Ascending aorta (tissue), 2 donors: ENCODE data around the gene FBXL13. TPM values are rescaled to one million over a fixed set of nuclear protein-coding genes. Genes with fewer than 3 reads are reported as not detected.
A peak's percentile ranks its signal among the peaks of the same experiment; 100 is the strongest.

Experiments
- DNase-seq, 2 donors: peaks; one replicate each; pipeline ENCODE4 v3.0.0-alpha.2; 2019; ENCODE audit warnings: low spot score in 2 of 2
- H3K27ac ChIP-seq, 2 donors: fragments of 200-600 bp; sonication (generic); one replicate each; pipeline ENCODE4 v1.5.1; 2016 to 2017; ENCODE audit warnings: mild to moderate bottlenecking in 1 of 2
- H3K27me3 ChIP-seq: fragments of 200-600 bp; sonication (generic); one replicate; pipeline ENCODE4 v1.5.1; 2017
- H3K36me3 ChIP-seq, 2 donors: fragments of 200-600 bp; sonication (generic); one replicate each; pipeline ENCODE4 v1.5.1; 2016
- H3K4me1 ChIP-seq, 2 donors: fragments of 200-600 bp; sonication (generic); one replicate each; pipeline ENCODE4 v1.5.1; 2016 to 2017; ENCODE audit warnings: mild to moderate bottlenecking in 1 of 2
- H3K4me3 ChIP-seq, 2 donors: fragments of 200-600 bp; sonication (generic); one replicate each; pipeline ENCODE4 v1.5.1; 2016 to 2017; ENCODE audit warnings: mild to moderate bottlenecking in 1 of 2
- H3K9me3 ChIP-seq, 2 donors: fragments of 200-600 bp; sonication (generic); one replicate each; pipeline ENCODE4 v1.5.1; 2016
- intact Hi-C: fragments of 100-400 bp; cut with DNase I; formaldehyde crosslinking; loops from one replicate; pipeline ENCODE4 v1.15.1; 2023
- total RNA-seq: library from RNA; depleted of rRNA; stranded (reverse); fragments of >200 nt; gene quantifications from one replicate; pipeline ENCODE4 v1.1.0, GENCODE V29; 2016
- TF ChIP-seq, protein P1 (sequence below), 3 experiments: fragments of 200-600 bp in 2 of 3; fragments of 450-650 bp in 1 of 3; sonication (generic) in 2 of 3; IDR thresholded peaks; one replicate each; pipeline ENCODE4 v1.5.1; 2016 to 2019; ENCODE audit warnings: antibody characterized with exemption in 3 of 3, mild to moderate bottlenecking in 1 of 3, moderate library complexity in 1 of 3

The FBXL13 gene
- 0.75 TPM for total RNA-seq

DNA sequence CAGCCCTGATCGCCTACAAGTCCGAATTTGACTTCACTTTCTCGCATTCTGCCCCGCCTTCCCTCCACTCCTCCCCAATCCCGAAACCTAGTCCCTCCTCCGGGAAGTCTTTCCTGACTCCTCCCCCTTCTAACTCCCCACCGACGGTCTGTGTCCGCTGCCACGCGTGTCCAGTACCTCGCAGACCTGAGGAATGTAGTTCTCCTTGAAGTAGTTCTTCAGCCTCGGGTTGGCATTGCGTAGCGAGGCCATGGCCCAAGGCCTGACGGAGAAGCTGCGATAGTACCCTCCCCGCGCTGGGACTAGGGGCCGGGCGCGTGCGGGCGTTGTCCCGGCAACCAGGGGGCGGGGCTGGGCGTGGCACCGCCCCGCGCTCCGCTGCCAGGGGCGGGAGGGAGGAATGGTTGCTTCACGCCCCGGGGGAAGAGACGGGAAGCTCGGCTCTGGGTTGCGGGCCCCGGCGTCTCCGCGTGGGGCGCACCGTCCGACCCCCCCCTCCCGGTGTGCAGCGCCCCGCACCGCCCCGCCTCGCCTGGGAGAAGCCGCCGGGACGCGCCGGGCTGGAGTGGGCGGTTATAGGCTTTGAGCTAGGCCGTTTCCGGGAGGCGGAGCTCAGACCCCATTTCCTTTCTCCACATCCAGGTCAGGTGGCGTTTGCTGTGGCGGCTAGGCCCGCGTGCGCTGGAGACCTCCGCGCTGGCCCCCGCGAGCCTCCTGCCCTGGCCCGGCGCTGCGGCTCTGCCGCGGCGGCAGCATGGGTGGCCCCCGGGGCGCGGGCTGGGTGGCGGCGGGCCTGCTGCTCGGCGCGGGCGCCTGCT, at the start of gene FBXL13, which contains the start of gene ARMC10:
Gene FBXL13 (minus strand): TSS at position 278 of the 818 bp plus-strand sequence.
Gene ARMC10 (plus strand): TSS at position 622 of the 818 bp plus-strand sequence. CDS start 133 bp downstream, at position 755.
- Histone ChIP-seq H3K4me3 (peak within 1 kb of the TSS; percentile 81 to 92), H3K27ac (peak within 1 kb of the TSS; percentile 93 to 97), H3K27me3 (no peaks in the 10 kb centered on the region), H3K36me3 (no peaks in the 10 kb centered on the region), H3K4me1 (peaks cover 0 to 13% of the 10 kb centered on the region in 2 donors), H3K9me3 (no peaks in the 10 kb centered on the region)
- peak; percentile 55 to 95 for DNase-seq
- TF ChIP-seq, protein P1, sequence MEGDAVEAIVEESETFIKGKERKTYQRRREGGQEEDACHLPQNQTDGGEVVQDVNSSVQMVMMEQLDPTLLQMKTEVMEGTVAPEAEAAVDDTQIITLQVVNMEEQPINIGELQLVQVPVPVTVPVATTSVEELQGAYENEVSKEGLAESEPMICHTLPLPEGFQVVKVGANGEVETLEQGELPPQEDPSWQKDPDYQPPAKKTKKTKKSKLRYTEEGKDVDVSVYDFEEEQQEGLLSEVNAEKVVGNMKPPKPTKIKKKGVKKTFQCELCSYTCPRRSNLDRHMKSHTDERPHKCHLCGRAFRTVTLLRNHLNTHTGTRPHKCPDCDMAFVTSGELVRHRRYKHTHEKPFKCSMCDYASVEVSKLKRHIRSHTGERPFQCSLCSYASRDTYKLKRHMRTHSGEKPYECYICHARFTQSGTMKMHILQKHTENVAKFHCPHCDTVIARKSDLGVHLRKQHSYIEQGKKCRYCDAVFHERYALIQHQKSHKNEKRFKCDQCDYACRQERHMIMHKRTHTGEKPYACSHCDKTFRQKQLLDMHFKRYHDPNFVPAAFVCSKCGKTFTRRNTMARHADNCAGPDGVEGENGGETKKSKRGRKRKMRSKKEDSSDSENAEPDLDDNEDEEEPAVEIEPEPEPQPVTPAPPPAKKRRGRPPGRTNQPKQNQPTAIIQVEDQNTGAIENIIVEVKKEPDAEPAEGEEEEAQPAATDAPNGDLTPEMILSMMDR (IDR thresholded peaks at IDR 0.05) = peak; percentile 19 to 48 (median 41)
- intact Hi-C loops = loop anchor here (1.0 to 5.0 kb wide), 4 partner anchors 75 to 327 kb away; partner anchors contain the start of genes FAM185A and NAPEPLD

DNA sequence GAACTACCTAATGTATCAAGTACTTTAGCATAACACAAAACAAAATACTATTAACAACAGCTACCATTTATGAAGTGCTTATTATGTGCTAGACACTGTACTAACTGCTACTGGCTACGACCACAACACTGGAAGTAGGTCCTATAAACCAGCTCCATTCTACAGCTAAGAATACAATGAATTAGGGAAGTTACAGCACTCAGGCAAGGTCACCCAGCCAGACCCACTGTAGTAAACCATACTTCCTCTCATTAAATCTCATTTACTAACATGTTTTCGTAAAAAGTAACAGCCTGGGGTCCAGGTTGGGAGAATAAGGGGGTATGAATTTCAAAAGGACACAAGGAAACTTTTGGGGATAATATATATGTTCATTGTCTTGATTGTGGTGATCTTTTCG, 48.9 kb upstream of the FBXL13 start:
- no peak for DNase-seq
- Histone ChIP-seq H3K4me1 (peaks cover 0 to 16% of the 10 kb centered on the region in 2 donors), H3K9me3 (no peaks in the 10 kb centered on the region), H3K36me3 (peaks cover 2 to 10% of the 10 kb centered on the region in 2 donors), H3K27me3 (no peaks in the 10 kb centered on the region), H3K27ac (no peak overlapping the region), H3K4me3 (no peak overlapping the region)
- TF ChIP-seq, protein P1 (IDR thresholded peaks at IDR 0.05) = no peak
- intact Hi-C loops = no loop called here

DNA sequence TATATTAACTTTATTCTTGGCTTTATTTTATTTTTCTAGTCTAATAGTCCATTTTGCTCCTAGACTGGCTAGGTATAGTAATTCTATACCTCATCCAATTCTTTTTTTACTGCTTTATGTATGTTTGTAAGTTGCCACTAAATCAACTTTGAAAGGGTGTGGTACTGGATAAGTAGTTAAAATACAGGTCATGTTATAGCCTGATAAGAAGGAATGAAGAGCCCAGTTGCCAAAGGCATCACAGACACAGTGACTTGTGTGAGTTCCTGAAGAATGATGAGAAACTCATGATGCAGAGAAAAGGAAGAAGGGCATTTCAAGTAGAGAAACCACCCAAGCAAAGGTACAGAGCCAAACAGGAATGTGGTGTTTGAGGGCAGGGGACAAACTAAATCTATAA, 47.0 kb upstream of the FBXL13 start:
- TF ChIP-seq, protein P1 (IDR thresholded peaks at IDR 0.05) = no peak
- Histone ChIP-seq H3K4me1 (peaks cover 0 to 16% of the 10 kb centered on the region in 2 donors), H3K27me3 (no peaks in the 10 kb centered on the region), H3K4me3 (no peak overlapping the region), H3K36me3 (peaks cover 0 to 13% of the 10 kb centered on the region in 2 donors), H3K27ac (peak overlapping the region; percentile 56 to 71), H3K9me3 (no peaks in the 10 kb centered on the region)
- no peak for DNase-seq
- intact Hi-C loops = no loop called here

GRCh38 chr7:103120362-103120761, 45.8 kb upstream of the FBXL13 start:
- no peak for DNase-seq
- H3K4me3 ChIP-seq = no peak overlapping the region
- H3K9me3 ChIP-seq = no peaks in the 10 kb centered on the region
- no peaks in the 10 kb centered on the region for H3K27me3 ChIP-seq
- peaks cover 0 to 14% of the 10 kb centered on the region in 2 donors for H3K36me3 ChIP-seq
- TF ChIP-seq, protein P1 (IDR thresholded peaks at IDR 0.05) = no peak
- intact Hi-C loops = no loop called here
- H3K27ac ChIP-seq = peak overlapping the region; percentile 62 to 71
- H3K4me1 ChIP-seq = peaks cover 0 to 16% of the 10 kb centered on the region in 2 donors

DNA sequence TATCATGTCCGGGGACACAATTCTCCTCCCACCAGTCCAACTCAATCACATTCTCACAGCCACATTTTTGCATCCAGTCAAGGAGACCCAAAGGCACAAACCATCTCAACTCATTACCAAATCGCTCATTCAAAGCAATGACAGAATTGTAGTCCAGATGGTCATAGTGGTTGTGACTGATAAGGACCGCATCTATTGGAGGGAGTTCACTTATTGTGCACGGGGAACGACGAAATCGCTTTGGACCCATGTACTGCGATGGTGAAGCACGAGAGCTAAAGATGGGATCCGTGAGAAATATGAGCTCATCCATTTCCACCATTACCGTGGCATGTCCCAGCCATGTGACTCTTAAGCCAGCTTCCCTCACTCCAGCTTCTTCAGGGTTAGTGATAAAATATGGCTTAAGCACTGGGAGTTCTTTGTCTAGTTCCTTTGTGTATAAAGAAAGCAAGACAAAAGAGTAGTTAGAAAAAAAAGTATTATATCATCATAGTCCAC, 45.2 kb upstream of the FBXL13 start:
- TF ChIP-seq, protein P1 (IDR thresholded peaks at IDR 0.05) = no peak
- Histone ChIP-seq H3K27ac (peak overlapping the region; percentile 62 to 71), H3K36me3 (peaks cover 0 to 14% of the 10 kb centered on the region in 2 donors), H3K27me3 (no peaks in the 10 kb centered on the region), H3K4me3 (no peak overlapping the region), H3K4me1 (peaks cover 0 to 16% of the 10 kb centered on the region in 2 donors), H3K9me3 (no peaks in the 10 kb centered on the region)
- intact Hi-C loops = no loop called here
- no peak for DNase-seq
